Measurements from ENCODE around the gene DOCK2.

DOCK2 gene

DNA sequence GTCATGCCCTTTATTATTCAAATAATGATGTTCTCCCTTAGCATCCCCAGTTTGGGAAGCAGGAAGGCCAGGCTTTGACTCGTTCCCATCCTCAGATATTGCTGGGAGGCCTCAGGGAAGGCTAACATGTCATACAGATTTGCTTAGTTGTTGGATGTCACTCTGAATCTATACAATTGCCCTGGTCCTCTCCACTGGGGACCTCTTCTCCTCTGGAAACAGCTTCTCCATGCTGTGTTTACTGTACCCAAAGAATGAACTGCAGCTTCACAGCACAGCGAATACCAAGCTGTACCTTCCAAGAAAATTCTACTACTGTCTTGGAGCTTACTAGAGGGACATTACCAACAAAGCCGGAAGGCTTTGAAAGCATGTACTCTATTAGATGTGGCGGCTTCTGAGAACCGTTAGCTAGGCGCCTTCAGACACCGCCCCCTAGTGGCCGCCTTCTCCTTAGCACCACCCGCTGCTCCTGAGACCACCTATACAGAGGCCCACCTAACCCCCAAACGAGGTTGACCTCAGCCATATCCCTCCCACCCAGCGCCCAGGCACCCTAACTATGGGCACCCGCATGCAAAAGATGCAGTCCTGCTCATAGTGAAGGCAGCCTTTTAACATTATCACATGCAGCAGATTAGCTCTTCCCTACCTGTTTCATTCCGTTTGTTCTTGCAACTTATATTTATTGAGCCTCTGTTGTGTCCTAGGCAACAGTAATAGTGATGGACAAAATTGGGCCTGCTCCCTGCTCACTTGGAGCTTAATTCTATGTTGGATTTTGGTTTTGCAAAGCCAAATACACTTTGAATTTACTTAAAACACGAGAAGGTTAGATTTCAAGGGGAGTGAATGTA lies 433.7 kb downstream of the DOCK2 start:
- Histone ChIP-seq H3K9me3 (ENCODE audit: low read depth, low read length) (no peaks in the 10 kb centered on the region), H3K4me3 (no peak overlapping the region), H3K27ac (no peak overlapping the region), H3K9ac (ENCODE audit: insufficient read length) (no peak overlapping the region), H3K36me3 (ENCODE audit: insufficient read depth, low read length) (no peaks in the 10 kb centered on the region)
- no peak for DNase-seq (ENCODE audit: low read depth, low spot score)
- TF ChIP-seq FOXP2 (optimal IDR thresholded peaks at IDR 0.05; ENCODE audit: control extremely low read depth, extremely low read length, insufficient read depth): no peak
- no peak for TF ChIP-seq EZH2 (IDR thresholded peaks at IDR 0.05)
- TF ChIP-seq POLR2AphosphoS5 (IDR thresholded peaks at IDR 0.05; ENCODE audit: borderline replicate concordance, low read depth, low read length): no peak

DNA sequence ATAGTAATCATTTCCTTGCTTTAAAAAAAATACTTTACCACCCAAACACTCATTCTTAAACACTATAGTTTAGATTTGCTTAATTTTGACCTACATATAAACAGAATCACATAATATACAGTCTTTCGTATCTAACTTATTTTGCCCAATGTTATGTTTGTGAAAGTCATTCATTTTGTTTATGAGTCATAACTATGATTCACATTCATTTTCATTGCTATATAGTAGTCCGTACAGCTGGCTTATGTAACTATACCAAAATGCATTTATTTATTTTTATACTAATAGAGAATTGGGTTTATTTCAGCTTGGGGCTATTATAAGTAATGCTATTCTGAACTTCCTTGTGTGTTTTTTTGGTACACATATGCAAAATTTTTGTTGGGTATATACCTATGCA lies 434.7 kb downstream of the DOCK2 start:
- H3K27ac ChIP-seq: no peak overlapping the region
- H3K9ac ChIP-seq (ENCODE audit: insufficient read length): no peak overlapping the region
- DNase-seq (ENCODE audit: low read depth, low spot score): no peak
- no peaks in the 10 kb centered on the region for H3K36me3 ChIP-seq (ENCODE audit: insufficient read depth, low read length)
- TF ChIP-seq POLR2AphosphoS5 (IDR thresholded peaks at IDR 0.05; ENCODE audit: borderline replicate concordance, low read depth, low read length): no peak
- no peak for TF ChIP-seq EZH2 (IDR thresholded peaks at IDR 0.05)
- no peak for TF ChIP-seq FOXP2 (optimal IDR thresholded peaks at IDR 0.05; ENCODE audit: control extremely low read depth, extremely low read length, insufficient read depth)
- no peak overlapping the region for H3K4me3 ChIP-seq
- H3K9me3 ChIP-seq (ENCODE audit: low read depth, low read length): no peaks in the 10 kb centered on the region

DNA sequence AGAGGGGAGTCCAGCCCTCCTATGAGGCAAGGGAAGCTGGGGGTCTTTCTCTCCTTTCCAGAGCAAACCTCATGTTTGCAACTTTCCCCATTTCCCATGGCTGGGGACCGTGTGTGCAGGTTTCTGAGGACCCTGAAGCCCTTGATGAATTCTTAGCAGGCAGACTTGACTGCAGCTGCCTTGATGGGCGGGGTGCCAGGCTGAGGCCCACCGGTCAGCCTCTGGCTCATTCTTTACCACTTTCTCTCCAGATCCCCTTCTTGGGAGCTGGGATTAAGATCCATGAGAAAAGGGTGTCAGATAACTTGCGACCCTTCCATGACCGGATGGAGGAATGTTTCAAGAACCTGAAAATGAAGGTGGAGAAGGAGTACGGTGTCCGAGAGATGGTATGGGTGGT lies 438.6 kb downstream of the DOCK2 start:
- H3K4me3 ChIP-seq: no peak overlapping the region
- TF ChIP-seq POLR2AphosphoS5 (IDR thresholded peaks at IDR 0.05; ENCODE audit: borderline replicate concordance, low read depth, low read length): no peak
- no peak for TF ChIP-seq FOXP2 (optimal IDR thresholded peaks at IDR 0.05; ENCODE audit: control extremely low read depth, extremely low read length, insufficient read depth)
- TF ChIP-seq EZH2 (IDR thresholded peaks at IDR 0.05): no peak
- H3K9ac ChIP-seq (ENCODE audit: insufficient read length): no peak overlapping the region
- no peak for DNase-seq (ENCODE audit: low read depth, low spot score)
- H3K27ac ChIP-seq: no peak overlapping the region
- H3K9me3 ChIP-seq (ENCODE audit: low read depth, low read length): no peaks in the 10 kb centered on the region
- no peaks in the 10 kb centered on the region for H3K36me3 ChIP-seq (ENCODE audit: insufficient read depth, low read length)

DNA sequence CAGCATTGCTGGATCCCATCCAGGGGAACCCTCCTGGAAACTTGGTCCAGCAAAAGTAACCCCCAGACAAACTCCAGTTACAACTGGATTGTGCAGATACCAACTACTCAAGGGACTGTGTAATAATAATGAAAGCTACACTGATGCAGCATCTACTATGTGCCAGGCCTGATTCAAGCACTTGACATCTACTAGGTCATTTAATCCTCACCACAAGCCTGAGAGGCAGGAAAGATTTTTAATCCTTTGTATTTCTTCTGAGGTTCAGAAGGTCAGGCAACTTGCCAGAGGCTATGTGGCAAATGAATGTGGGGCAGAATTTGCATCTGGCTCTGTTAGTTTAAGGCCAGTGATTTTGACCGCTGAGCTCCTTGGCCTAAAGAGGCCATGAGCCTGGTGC lies 439.1 kb downstream of the DOCK2 start:
- DNase-seq (ENCODE audit: low read depth, low spot score): no peak
- Histone ChIP-seq H3K4me3 (no peak overlapping the region), H3K9ac (ENCODE audit: insufficient read length) (no peak overlapping the region), H3K9me3 (ENCODE audit: low read depth, low read length) (no peaks in the 10 kb centered on the region), H3K27ac (no peak overlapping the region), H3K36me3 (ENCODE audit: insufficient read depth, low read length) (no peaks in the 10 kb centered on the region)
- TF ChIP-seq EZH2 (IDR thresholded peaks at IDR 0.05) (no peak), POLR2AphosphoS5 (IDR thresholded peaks at IDR 0.05; ENCODE audit: borderline replicate concordance, low read depth, low read length) (no peak), FOXP2 (optimal IDR thresholded peaks at IDR 0.05; ENCODE audit: control extremely low read depth, extremely low read length, insufficient read depth) (no peak)

DNA sequence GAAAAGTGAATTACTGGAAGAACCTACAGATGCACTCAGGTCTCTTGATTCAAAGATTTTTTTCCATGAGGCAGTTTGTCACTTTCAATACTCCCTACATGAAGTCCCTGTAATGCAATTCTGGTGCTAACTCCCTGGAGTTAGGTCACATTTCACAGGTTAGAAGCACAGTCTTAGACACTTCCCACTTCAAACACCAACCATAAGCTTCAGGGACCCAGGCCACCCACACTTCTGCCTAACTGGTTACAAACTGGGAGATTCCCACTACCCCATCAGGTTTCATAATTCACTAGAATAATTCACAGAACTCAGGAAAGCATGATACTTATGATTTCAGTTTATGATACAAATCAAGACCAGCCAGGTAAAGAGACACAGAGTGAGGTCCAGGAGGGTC lies 439.7 kb downstream of the DOCK2 start:
- Histone ChIP-seq H3K9ac (ENCODE audit: insufficient read length) (no peak overlapping the region), H3K27ac (no peak overlapping the region), H3K36me3 (ENCODE audit: insufficient read depth, low read length) (no peaks in the 10 kb centered on the region), H3K9me3 (ENCODE audit: low read depth, low read length) (no peaks in the 10 kb centered on the region), H3K4me3 (no peak overlapping the region)
- no peak for TF ChIP-seq POLR2AphosphoS5 (IDR thresholded peaks at IDR 0.05; ENCODE audit: borderline replicate concordance, low read depth, low read length)
- TF ChIP-seq EZH2 (IDR thresholded peaks at IDR 0.05): no peak
- no peak for TF ChIP-seq FOXP2 (optimal IDR thresholded peaks at IDR 0.05; ENCODE audit: control extremely low read depth, extremely low read length, insufficient read depth)
- DNase-seq (ENCODE audit: low read depth, low spot score): no peak

DNA sequence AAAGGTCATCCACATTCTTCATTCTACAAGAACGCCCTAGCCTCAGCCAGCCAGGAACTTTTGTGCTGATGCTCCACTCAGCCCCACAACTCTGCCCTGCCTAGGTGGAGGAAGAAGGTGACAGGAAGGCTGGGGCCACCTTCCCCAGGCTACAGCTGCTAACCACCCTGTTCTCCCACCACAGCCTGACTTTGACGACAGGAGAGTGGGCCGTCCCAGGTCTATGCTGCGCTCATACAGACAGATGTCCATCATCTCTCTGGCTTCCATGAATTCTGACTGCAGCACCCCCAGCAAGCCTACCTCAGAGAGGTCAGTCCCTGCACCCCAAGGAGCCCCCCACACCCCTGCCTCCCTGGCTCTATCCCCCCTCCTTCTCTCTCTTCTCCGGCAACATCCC lies 440.5 kb downstream of the DOCK2 start:
- Histone ChIP-seq H3K9me3 (ENCODE audit: low read depth, low read length) (no peaks in the 10 kb centered on the region), H3K36me3 (ENCODE audit: insufficient read depth, low read length) (no peaks in the 10 kb centered on the region), H3K4me3 (no peak overlapping the region), H3K27ac (no peak overlapping the region), H3K9ac (ENCODE audit: insufficient read length) (no peak overlapping the region)
- TF ChIP-seq POLR2AphosphoS5 (IDR thresholded peaks at IDR 0.05; ENCODE audit: borderline replicate concordance, low read depth, low read length) (no peak), FOXP2 (optimal IDR thresholded peaks at IDR 0.05; ENCODE audit: control extremely low read depth, extremely low read length, insufficient read depth) (no peak), EZH2 (IDR thresholded peaks at IDR 0.05) (no peak)
- DNase-seq (ENCODE audit: low read depth, low spot score): no peak

DNA sequence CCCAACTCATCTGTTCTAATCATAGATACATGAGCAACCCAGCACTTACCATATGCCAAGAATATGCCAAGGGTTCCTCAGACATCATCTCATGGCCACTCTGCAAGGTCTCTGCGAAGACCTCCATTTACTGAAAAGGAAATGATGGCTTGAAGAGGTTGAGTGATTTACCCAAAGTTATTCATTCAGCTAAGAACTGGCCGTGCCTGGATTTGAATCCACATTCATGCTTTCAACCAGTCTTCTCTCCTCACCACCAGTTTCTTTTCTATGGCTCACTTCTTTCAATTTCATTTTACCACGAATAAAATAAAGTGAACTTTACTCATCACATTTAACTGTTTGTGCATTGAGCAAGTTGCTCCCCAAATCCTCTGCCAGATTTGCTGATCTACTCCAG lies 441.4 kb downstream of the DOCK2 start:
- H3K9ac ChIP-seq (ENCODE audit: insufficient read length): no peak overlapping the region
- no peak overlapping the region for H3K4me3 ChIP-seq
- H3K9me3 ChIP-seq (ENCODE audit: low read depth, low read length): no peaks in the 10 kb centered on the region
- no peak for DNase-seq (ENCODE audit: low read depth, low spot score)
- TF ChIP-seq EZH2 (IDR thresholded peaks at IDR 0.05) (no peak), POLR2AphosphoS5 (IDR thresholded peaks at IDR 0.05; ENCODE audit: borderline replicate concordance, low read depth, low read length) (no peak), FOXP2 (optimal IDR thresholded peaks at IDR 0.05; ENCODE audit: control extremely low read depth, extremely low read length, insufficient read depth) (no peak)
- no peak overlapping the region for H3K27ac ChIP-seq
- H3K36me3 ChIP-seq (ENCODE audit: insufficient read depth, low read length): no peaks in the 10 kb centered on the region

DNA sequence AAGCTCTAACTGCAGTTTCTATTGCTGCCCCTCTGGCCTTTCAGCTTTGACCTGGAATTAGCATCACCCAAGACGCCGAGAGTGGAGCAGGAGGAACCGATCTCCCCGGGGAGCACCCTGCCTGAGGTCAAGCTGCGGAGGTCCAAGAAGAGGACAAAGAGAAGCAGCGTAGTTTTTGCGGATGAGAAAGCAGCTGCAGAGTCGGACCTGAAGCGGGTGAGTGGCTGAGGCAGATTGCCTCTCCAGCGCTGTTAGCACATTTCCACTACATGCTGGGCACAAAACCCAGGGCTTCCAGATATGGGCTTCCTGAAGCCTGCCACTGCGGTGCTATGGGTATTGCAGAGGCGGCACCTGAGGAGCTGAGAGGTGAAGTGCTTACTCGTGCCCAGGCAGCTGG lies 441.9 kb downstream of the DOCK2 start:
- H3K9me3 ChIP-seq (ENCODE audit: low read depth, low read length): no peaks in the 10 kb centered on the region
- DNase-seq (ENCODE audit: low read depth, low spot score): no peak
- no peak overlapping the region for H3K27ac ChIP-seq
- TF ChIP-seq FOXP2 (optimal IDR thresholded peaks at IDR 0.05; ENCODE audit: control extremely low read depth, extremely low read length, insufficient read depth) (no peak), EZH2 (IDR thresholded peaks at IDR 0.05) (no peak)
- H3K36me3 ChIP-seq (ENCODE audit: insufficient read depth, low read length): no peaks in the 10 kb centered on the region
- H3K9ac ChIP-seq (ENCODE audit: insufficient read length): no peak overlapping the region
- no peak overlapping the region for H3K4me3 ChIP-seq

DNA sequence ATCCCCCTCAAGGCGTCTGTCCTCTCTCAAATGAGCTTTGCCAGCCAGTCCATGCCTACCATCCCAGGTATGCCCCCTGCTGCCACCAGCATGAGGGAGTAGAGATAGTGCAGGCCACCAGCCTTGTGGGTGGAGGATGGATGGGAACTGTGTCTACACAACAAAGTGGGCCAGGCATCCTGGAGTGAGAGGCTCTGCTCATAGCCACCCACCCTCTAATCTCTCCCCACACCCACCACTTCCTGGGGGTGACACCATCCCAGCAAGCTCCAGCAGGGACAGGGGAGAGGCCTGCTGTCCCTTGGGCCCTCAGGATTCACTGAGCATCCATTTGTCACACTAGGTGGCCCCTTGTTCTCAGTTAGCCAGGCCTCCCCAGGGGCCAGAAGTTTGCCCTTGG lies 443.1 kb downstream of the DOCK2 start:
- no peak for DNase-seq (ENCODE audit: low read depth, low spot score)
- H3K9ac ChIP-seq (ENCODE audit: insufficient read length): no peak overlapping the region
- TF ChIP-seq EZH2 (IDR thresholded peaks at IDR 0.05): no peak
- no peak for TF ChIP-seq FOXP2 (optimal IDR thresholded peaks at IDR 0.05; ENCODE audit: control extremely low read depth, extremely low read length, insufficient read depth)
- TF ChIP-seq POLR2AphosphoS5 (IDR thresholded peaks at IDR 0.05; ENCODE audit: borderline replicate concordance, low read depth, low read length): no peak
- H3K4me3 ChIP-seq: no peak overlapping the region
- H3K9me3 ChIP-seq (ENCODE audit: low read depth, low read length): no peaks in the 10 kb centered on the region
- no peaks in the 10 kb centered on the region for H3K36me3 ChIP-seq (ENCODE audit: insufficient read depth, low read length)
- H3K27ac ChIP-seq: no peak overlapping the region
